PC-9 (cell line): ENCODE data around the gene RUNX2. TPM values are rescaled to one million over a fixed set of nuclear protein-coding genes. Genes with fewer than 3 reads are reported as not detected.

Experiments used
- BruUV-seq: library from RNA; stranded (reverse); fragments of 400-500 nt; replicated peaks from 2 replicates; lab custom pipeline; 2021; lab: Mats Ljungman, UMichigan
- CTCF ChIA-PET: fragments of 300-600 bp; sonication (Branson Sonifier 250); formaldehyde crosslinking; loops from one replicate; lab custom pipeline; 2022; ENCODE audit warnings: antibody characterized with exemption; lab: Charles Lee
- POLR2A ChIA-PET: fragments of 300-600 bp; sonication (Branson Sonifier 250); formaldehyde crosslinking; loops from one replicate; lab custom pipeline; 2022; ENCODE audit warnings: antibody characterized with exemption; ENCODE audit not compliant: unreplicated experiment; lab: Charles Lee
- DNase-seq, 2 experiments: peaks; one replicate each; pipeline versions ENCODE4 v3.0.0 to v3.0.0-alpha.2; 2015 to 2022; ENCODE audit warnings: mixed read lengths in 1 of 2
- H2AFZ ChIP-seq: fragments of 200-600 bp; sonication (generic); 2 replicates; pipeline ENCODE4 v1.8.1; 2017; ENCODE audit warnings: antibody characterized with exemption
- H3F3A ChIP-seq: fragments of 200-600 bp; sonication (generic); 2 replicates; pipeline ENCODE4 v1.8.1; 2017; ENCODE audit warnings: antibody characterized with exemption, mild to moderate bottlenecking, low read depth; ENCODE audit not compliant: insufficient read depth
- H3K27ac ChIP-seq: fragments of 200-600 bp; sonication (generic); 2 replicates; pipeline ENCODE4 v1.6.1; 2016; ENCODE audit warnings: mixed run types
- H3K27me3 ChIP-seq: fragments of 200-600 bp; sonication (generic); 2 replicates; pipeline ENCODE4 v1.6.1; 2016; ENCODE audit warnings: low read depth, mixed run types; ENCODE audit not compliant: insufficient read depth
- H3K36me3 ChIP-seq: fragments of 200-600 bp; sonication (generic); 2 replicates; pipeline ENCODE4 v1.6.1; 2016; ENCODE audit warnings: low read depth, mixed run types
- H3K4me1 ChIP-seq: fragments of 200-600 bp; sonication (generic); replicated peaks from 2 replicates; pipeline ENCODE4 v1.6.1; 2016; ENCODE audit warnings: mixed run types; ENCODE audit not compliant: insufficient read depth
- H3K4me2 ChIP-seq: fragments of 200-600 bp; sonication (generic); 2 replicates; pipeline ENCODE4 v1.6.1; 2017; ENCODE audit warnings: mixed run types
- H3K4me3 ChIP-seq: fragments of 200-600 bp; sonication (generic); 2 replicates; pipeline ENCODE4 v1.6.1; 2016; ENCODE audit warnings: mixed run types
- H3K79me2 ChIP-seq: fragments of 200-600 bp; sonication (generic); 2 replicates; pipeline ENCODE4 v1.6.1; 2017; ENCODE audit warnings: low read depth, mixed run types
- H3K9me2 ChIP-seq: fragments of 200-600 bp; sonication (generic); 2 replicates; pipeline ENCODE4 v1.8.1; 2017; ENCODE audit warnings: mild to moderate bottlenecking; ENCODE audit not compliant: insufficient read depth
- H3K9me3 ChIP-seq: fragments of 200-600 bp; sonication (generic); 2 replicates; pipeline ENCODE4 v1.8.1; 2016; ENCODE audit warnings: low read depth; ENCODE audit not compliant: insufficient read depth
- H4K20me1 ChIP-seq: fragments of 200-600 bp; sonication (generic); 2 replicates; pipeline ENCODE4 v1.8.1; 2017; ENCODE audit not compliant: insufficient read depth
- CTCF ChIP-seq: fragments of 200-600 bp; sonication (generic); conservative IDR thresholded peaks from 2 replicates; pipeline ENCODE4 v1.6.1; 2017; ENCODE audit warnings: mixed run types, antibody characterized with exemption, mild to moderate bottlenecking, moderate library complexity
- EZH2 ChIP-seq: fragments of 200-600 bp; sonication (generic); IDR thresholded peaks from 2 replicates; pipeline ENCODE4 v1.8.0; 2017; ENCODE audit warnings: antibody characterized with exemption, low read depth
- intact Hi-C: fragments of 100-400 bp; cut with micrococcal nuclease; formaldehyde crosslinking; loops from one replicate; pipeline ENCODE4 v1.10.0; 2022; ENCODE audit not compliant: unreplicated experiment
- total RNA-seq: library from RNA; stranded (reverse); gene quantifications from 2 replicates; pipeline ENCODE4 v1.2.3, GENCODE V29; 2021

Gene RUNX2
- total RNA-seq, 1 experiment from 2014 or later: 12.5 TPM

GRCh38 chr6:45417436-45417835, 89.3 kb downstream of the RUNX2 start:
- Histone ChIP-seq H3K27me3 (no peaks in the 10 kb centered on the region), H3F3A (no peaks in the 10 kb centered on the region; the same call in 1 of the 2 replicates), H3K9me2 (no peaks in the 10 kb centered on the region), H3K4me3 (no peak overlapping the region), H4K20me1 (no peaks in the 10 kb centered on the region), H3K4me1 (peaks cover 18% of the 10 kb centered on the region), H3K79me2 (peaks cover 7% of the 10 kb centered on the region; the same call in 1 of the 2 replicates), H3K4me2 (no peak overlapping the region), H3K9me3 (no peaks in the 10 kb centered on the region), H3K27ac (no peak overlapping the region), H2AFZ (no peak overlapping the region), H3K36me3 (no peaks in the 10 kb centered on the region)
- DNase-seq: no peak
- intact Hi-C loops: loop anchor here (10.0 kb wide), 1 partner anchor 333 kb away; no protein-coding TSS in a partner anchor
- TF ChIP-seq CTCF: no peak
- no peak for TF ChIP-seq EZH2
- CTCF ChIA-PET: no interaction called here
- POLR2A ChIA-PET: interaction anchor here (0.5 to 0.9 kb wide), 2 partner anchors 68 to 293 kb away, joined by 3 to 11 read pairs; no protein-coding TSS in a partner anchor
- BruUV-seq: no TSS peak

- H2AFZ ChIP-seq: peak overlapping the region; percentile 89
- CTCF ChIA-PET: interaction anchor here (0.6 to 1.9 kb wide), 6 partner anchors 295 to 1145 kb away, joined by 3 to 6 read pairs (median 3); no protein-coding TSS in a partner anchor
- H3K4me1 ChIP-seq: peaks cover 22% of the 10 kb centered on the region
- peak overlapping the region; percentile 92 for H3K4me2 ChIP-seq
- H3K9me3 ChIP-seq: no peaks in the 10 kb centered on the region
- BruUV-seq: no TSS peak
- no peaks in the 10 kb centered on the region for H4K20me1 ChIP-seq
- POLR2A ChIA-PET: interaction anchor here (0.5 to 0.6 kb wide), 2 partner anchors 546 to 789 kb away, joined by 3 read pairs; no protein-coding TSS in a partner anchor
- peak; percentile 68 to 84 for DNase-seq
- H3K4me3 ChIP-seq: peak overlapping the region; percentile 98
- no peaks in the 10 kb centered on the region for H3K9me2 ChIP-seq
- H3K79me2 ChIP-seq: peaks cover 26% of the 10 kb centered on the region
- intact Hi-C loops: loop anchor here (1.0 to 10.0 kb wide), 8 partner anchors 42 to 993 kb away; partner anchors contain the start of gene SUPT3H
- TF ChIP-seq CTCF: peak; percentile 66
- TF ChIP-seq EZH2: no peak
- no peaks in the 10 kb centered on the region for H3K27me3 ChIP-seq
- no peaks in the 10 kb centered on the region; the same call in 1 of the 2 replicates for H3F3A ChIP-seq
- no peaks in the 10 kb centered on the region for H3K36me3 ChIP-seq
- no peak overlapping the region for H3K27ac ChIP-seq
These were observed 91.5 kb downstream of the RUNX2 start for GRCh38 chr6:45419571-45420082.

GRCh38 chr6:45420083-45420908, 92.2 kb downstream of the RUNX2 start:
- peak overlapping the region; percentile 72 for H3K27ac ChIP-seq
- H3K79me2 ChIP-seq: peaks cover 26% of the 10 kb centered on the region
- intact Hi-C loops: loop anchor here (2.0 to 5.0 kb wide), 5 partner anchors 43 to 992 kb away; partner anchors contain the start of gene SUPT3H
- no TSS peak for BruUV-seq
- no peak for DNase-seq
- no peaks in the 10 kb centered on the region for H3K9me2 ChIP-seq
- peaks cover 22% of the 10 kb centered on the region for H3K4me1 ChIP-seq
- ChIA-PET POLR2A (interaction anchor here (0.6 kb wide), 1 partner anchor 160 kb away, joined by 4 read pairs; no protein-coding TSS in a partner anchor), CTCF (interaction anchor here (0.6 to 1.9 kb wide), 8 partner anchors 8 to 950 kb away, joined by 3 to 6 read pairs (median 3); no protein-coding TSS in a partner anchor)
- no peaks in the 10 kb centered on the region; the same call in 1 of the 2 replicates for H3F3A ChIP-seq
- H2AFZ ChIP-seq: peak overlapping the region; percentile 89
- H4K20me1 ChIP-seq: no peaks in the 10 kb centered on the region
- H3K9me3 ChIP-seq: no peaks in the 10 kb centered on the region
- H3K27me3 ChIP-seq: no peaks in the 10 kb centered on the region
- peak overlapping the region; percentile 92 for H3K4me2 ChIP-seq
- no peaks in the 10 kb centered on the region for H3K36me3 ChIP-seq
- TF ChIP-seq CTCF (no peak), EZH2 (no peak)
- H3K4me3 ChIP-seq: peak overlapping the region; percentile 98
